Activated CD8-positive, alpha-beta memory T cell treated with anti-CD3 and anti-CD28 coated beads for 24 hours (primary cell): Measurements from ENCODE around the gene FRMPD4.

Experiments used
- DNase-seq: peaks from one replicate; pipeline ENCODE4 v3.0.0-alpha.2; 2020

Gene FRMPD4

GRCh38 chrX:12374286-12374685, 236.0 kb downstream of the FRMPD4 start:
- DNase-seq: no peak

- no peak for DNase-seq
Measured at GRCh38 chrX:12378253-12378652, 240.0 kb downstream of the FRMPD4 start.

DNA sequence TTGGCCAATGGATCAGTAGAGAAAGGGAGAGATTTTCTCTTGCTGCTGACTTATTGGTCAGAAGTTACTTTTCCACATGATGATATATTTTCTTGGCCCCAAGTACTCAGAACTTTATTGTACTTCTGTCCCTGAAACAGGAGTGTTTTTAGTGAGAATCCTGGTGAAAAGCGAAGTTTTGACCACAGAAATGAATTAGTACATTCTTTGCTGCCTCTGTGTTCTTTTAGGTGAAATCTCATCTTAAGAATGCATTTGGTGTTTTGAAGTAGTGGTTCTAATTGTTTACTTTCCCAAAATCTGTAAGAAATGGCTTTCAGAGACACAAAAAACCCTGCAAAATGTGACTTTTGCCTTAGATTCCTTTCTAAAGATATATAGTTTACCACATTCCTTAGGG, 240.4 kb downstream of the FRMPD4 start:
- no peak for DNase-seq

DNA sequence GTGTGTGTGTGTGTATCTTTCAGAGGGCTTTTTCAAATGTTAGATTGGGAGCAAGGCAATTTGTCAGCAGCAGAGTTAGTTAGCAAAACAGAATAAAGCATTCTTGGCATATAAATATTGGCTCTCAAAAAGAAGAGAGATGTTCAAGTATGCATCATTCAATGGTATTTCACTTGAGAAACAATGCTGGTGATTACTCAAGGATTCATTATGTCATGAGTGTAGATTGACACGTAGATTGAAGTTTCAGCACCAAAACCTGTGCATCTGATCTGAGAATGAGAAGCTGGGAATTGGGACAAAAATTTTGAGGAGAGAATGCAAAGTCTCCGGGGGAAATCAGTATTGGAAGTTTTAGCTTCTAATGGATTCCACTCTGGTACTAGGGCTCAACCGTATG, 241.4 kb downstream of the FRMPD4 start:
- DNase-seq: no peak

DNA sequence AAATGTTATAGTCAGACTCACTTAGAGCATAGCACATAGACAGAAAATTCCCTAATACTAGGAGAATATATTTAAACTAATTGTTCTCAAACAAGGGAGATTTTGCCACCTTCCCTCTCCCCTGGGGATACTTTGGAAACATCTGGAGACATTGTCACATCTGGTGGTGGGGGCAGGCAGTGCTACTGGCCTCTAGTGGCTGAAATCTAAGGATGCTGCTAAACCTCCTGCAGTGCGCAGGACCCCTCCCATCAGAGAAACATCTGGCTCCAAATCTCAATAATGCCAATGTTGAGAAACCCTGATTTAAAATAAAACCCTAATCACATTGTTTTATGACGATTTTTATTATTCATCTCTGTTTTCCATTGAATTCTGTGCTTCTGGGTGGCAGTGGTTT, 244.9 kb downstream of the FRMPD4 start:
- DNase-seq: no peak

DNA sequence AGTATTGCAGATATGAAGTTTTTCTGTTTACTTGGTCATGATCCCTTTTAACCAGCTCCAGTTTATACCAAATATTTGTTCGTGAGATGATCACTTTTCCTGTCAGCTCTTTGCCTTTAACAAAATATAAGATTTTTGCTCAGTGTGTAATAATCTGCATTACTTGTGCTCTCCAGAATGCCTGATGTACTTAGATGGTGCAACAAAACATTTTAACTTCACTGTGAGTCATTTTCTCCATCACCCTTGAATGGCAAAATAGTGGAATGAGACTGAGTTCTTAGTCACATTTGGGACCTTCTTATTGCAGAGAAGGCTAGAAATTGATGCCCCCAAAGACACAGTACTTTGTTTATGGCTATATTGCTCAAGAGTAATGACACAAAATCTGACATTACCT, 252.0 kb downstream of the FRMPD4 start:
- DNase-seq: no peak

GRCh38 chrX:12396584-12396983, 258.3 kb downstream of the FRMPD4 start:
- DNase-seq: no peak

DNA sequence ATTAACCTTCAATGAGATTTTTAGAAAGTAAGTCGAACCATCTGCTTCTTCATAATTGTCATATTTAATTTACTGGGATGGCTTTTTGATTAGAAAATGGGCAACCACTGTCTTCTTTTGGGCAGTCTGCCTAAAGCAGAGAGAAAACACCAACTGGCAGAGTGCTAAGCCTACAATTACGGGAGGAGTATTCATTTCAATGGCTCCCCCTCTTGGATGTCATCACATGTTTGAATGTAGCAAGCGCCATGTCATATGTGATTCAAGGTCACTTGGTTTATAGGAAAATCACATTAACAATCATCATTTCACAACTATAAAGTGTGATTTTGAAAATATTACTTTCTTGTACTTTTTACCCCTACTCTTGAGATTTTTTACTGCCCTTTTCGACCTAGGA, 261.9 kb downstream of the FRMPD4 start:
- DNase-seq: no peak

DNA sequence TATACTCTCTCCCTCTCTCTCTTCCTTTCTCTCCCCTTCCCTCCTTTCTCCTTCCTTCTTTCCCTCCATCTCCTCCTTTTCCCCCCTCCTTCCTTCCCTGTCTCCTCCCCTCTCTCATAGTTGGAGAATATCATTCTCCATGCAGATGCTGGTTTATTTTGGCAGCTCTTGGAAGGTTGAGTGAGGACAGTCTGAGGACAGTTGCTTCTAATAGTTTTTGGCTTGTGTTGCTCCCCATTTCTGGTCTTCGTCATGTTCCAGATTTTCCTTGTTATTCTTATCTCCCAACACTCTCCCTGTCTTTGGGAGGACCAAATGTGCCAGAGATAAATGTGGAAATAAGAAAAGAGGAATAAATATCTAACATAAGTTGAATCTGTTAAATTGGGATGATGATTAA, 263.0 kb downstream of the FRMPD4 start:
- no peak for DNase-seq

DNA sequence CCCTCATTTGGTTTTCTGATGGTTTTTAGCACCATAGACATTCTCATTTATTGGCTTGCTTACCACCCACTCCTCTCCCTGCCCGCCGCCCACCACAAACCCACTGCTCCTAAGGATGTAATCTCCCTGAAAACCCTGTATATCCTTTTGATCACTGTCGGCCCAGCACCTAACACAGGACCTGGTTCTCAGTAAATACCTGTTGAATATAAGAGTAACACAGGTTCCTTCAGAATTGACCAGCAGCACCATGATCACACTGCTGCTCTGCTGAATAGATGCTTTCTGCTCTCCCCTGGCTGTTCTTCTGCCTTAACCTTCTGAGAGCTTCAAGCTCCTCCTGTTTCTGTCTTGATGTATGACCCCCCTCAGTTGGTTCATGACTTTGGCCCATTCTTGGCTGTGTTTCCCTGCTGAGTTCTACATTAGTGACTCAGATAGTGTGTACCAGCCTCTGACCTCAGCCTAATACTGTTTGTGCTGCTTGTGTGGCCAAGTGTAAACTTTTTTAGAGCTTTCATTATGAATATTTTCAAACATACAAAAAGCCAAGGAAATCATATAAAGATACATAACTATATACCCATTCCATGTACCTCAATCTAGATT, 265.3 kb downstream of the FRMPD4 start:
- DNase-seq: no peak

GRCh38 chrX:12405306-12405705, 267.0 kb downstream of the FRMPD4 start:
- DNase-seq: no peak

GRCh38 chrX:12410523-12410922, 272.2 kb downstream of the FRMPD4 start:
- DNase-seq: no peak

DNA sequence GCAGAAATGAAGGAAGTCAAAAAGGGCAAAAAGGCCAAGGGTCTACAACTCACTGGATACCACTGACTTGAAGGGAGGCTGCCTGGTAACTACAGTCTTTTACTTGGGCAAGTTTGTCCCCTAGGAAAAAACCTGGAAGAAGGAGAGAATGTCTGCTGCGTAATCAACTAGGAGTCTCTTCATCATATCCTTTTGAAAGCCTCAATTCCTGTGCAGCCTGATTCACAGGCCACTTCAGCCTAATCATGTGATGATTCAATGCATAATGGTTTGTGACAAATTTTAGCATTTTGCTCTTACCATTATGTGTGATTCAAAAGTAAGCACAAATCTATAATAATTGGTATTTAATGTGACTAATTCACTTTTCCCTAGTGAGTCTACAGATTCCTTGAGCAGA, 273.6 kb downstream of the FRMPD4 start:
- no peak for DNase-seq

DNA sequence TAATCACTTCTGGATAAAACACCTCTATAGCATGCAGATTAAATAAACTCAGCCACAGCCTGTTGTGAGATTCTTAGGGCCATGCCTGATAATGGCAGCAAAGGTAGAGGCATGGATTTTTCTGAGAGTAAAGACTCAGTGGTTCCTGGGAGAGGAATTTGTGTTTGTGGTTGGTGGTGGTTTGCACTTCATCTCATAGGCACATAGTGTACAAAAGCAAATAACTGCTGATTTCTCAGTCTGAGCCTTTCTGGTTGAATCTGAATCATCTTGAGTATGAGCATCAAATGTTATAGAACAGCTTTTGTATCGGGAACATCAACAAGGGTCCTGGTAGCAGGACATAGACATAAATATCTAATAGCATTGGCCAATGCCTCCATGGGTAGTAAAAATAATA, 274.3 kb downstream of the FRMPD4 start:
- DNase-seq: no peak

GRCh38 chrX:12419591-12419990, 281.3 kb downstream of the FRMPD4 start:
- no peak for DNase-seq

GRCh38 chrX:12421918-12422317, 283.6 kb downstream of the FRMPD4 start:
- no peak for DNase-seq

GRCh38 chrX:12423346-12423745, 285.1 kb downstream of the FRMPD4 start:
- no peak for DNase-seq

DNA sequence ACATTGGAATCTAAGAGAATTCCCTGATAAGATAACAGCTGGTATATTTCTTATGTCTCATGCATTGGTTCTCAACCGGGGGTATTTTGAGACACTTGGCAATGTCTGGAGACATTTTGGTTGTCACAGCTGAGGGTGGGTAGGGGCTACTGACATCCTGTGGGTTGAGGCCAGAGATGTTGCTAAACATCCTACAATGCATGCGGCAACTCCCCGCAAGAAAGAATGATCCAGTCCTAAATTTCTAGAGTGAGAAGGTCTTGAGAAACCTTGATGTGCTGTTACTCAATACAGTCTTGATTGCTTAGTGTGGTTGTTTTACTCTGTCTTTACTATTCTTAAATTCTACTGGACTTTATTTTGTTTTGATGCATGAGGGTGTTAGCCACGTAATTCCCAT, 287.2 kb downstream of the FRMPD4 start:
- no peak for DNase-seq

GRCh38 chrX:12426420-12426819, 288.1 kb downstream of the FRMPD4 start:
- no peak for DNase-seq

DNA sequence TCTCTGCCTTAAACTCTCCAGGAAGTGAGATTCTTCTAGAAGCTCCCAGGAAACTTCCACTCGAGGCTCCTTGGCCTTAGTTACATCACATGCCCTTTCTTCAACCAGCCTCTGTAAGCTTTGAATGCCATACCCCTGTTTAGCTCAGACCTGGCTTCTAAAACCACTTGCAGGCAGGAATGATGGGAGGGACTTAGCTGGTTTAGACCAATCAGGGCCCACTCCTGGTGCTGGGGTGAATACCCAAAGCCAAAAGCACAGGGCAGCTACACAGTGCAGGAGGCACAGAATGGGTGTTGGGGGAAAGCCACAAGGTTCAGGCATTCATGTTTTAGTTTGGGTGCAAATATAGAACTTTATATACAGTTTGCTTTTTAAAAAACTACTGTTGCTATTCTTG, 296.2 kb downstream of the FRMPD4 start:
- no peak for DNase-seq

DNA sequence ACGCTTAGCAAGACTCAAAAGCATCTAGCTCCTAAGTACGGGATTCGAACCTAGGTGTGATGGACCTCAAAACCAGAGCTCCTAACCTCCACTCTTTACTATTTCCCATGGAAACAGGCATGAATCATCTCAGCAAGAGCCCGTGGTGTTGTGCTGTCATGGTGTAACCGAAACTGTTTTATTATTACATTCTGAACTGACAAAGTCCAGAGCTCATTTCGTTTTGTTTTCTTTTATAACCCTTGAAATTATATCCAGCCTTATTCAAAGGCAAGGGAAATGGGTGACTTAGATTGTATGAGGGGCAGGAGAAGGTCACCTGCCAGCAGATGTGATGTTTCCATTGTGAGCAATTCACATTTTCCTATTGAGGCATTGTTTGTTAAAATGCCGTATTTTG, 301.1 kb downstream of the FRMPD4 start:
- no peak for DNase-seq

- no peak for DNase-seq
Measured at GRCh38 chrX:12440246-12440645, 302.0 kb downstream of the FRMPD4 start.

- DNase-seq: no peak
Measured at GRCh38 chrX:12441381-12442128, 303.3 kb downstream of the FRMPD4 start.

DNA sequence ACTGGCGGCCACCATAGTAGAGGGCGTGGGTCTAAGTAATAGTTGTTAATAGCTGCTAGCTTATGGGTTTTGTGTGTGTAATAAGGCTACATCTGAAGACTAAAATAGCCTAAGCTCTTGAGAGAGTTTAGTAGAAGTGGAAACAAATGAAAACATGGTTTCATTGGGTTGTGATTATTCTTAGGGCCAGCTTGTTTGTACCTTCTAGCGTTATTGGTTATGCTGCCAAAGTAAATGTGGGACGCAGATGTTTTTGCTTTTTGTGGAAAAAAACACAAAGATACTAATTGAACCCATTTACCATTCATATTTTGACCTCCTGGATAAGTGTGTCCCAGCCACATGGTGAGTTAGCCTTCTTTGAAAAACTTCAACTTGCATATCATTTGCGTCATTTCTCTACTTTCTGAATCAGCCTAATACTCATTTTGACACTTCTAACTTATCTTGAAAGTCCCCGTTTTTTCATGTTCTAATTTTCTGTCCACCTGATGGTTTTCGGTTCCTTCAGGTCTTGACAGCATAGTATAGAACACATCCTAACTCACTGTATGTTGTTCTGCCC, 305.3 kb downstream of the FRMPD4 start:
- DNase-seq: no peak
